NCI-H2171 treated with DMSO at 0.1 percent for 48 hours (cell line): ENCODE data around the gene TEX28.
A peak's percentile ranks its signal among the peaks of the same experiment; 100 is the strongest.
"Not testable (repeated sequence)": the region's sequence is repeated elsewhere in the genome, so short reads cannot be mapped to it uniquely, and the experiment has no call there.

Experiments
- DNase-seq: peaks from one replicate; lab custom pipeline; 2025; lab: John Stamatoyannopoulos, UW

The TEX28 gene

GRCh38 chrX:154310616-154311536, 16.0 kb upstream of the TEX28 start:
- no peak for DNase-seq

DNA sequence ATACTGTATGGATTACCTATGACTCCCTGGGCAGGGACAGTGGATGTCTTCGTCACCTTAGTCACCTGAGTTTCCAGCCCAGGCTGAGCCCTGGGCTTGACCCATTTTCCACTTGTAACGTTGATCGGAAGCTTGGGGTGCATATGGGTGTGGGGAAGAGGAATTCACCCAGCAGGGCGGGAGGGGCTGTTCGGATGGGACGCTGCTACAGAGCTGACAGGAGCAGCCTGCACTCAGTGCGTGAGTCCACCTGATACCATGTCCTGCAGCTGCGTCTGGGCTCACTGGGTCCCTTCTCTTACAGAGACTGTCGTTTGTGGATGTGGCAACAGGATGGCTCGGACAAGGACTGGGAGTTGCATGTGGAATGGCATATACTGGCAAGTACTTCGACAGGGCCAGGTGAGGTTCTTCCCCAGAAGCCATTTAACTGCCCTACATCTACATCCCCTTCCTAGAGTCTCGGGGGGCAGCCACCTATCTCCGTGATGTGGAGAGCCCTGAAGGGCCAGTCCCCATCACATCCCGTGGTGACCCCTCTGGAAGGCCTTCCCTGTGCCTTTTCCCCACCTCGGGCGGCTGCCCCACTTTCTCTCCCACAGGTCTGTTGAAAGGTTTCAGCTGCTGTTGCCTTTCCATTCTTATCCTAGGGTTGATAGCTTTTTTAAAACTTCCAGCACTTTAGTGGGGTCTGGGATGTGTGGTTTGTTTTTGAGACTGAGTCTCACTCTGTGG, 14.3 kb upstream of the TEX28 start:
- no peak for DNase-seq

DNA sequence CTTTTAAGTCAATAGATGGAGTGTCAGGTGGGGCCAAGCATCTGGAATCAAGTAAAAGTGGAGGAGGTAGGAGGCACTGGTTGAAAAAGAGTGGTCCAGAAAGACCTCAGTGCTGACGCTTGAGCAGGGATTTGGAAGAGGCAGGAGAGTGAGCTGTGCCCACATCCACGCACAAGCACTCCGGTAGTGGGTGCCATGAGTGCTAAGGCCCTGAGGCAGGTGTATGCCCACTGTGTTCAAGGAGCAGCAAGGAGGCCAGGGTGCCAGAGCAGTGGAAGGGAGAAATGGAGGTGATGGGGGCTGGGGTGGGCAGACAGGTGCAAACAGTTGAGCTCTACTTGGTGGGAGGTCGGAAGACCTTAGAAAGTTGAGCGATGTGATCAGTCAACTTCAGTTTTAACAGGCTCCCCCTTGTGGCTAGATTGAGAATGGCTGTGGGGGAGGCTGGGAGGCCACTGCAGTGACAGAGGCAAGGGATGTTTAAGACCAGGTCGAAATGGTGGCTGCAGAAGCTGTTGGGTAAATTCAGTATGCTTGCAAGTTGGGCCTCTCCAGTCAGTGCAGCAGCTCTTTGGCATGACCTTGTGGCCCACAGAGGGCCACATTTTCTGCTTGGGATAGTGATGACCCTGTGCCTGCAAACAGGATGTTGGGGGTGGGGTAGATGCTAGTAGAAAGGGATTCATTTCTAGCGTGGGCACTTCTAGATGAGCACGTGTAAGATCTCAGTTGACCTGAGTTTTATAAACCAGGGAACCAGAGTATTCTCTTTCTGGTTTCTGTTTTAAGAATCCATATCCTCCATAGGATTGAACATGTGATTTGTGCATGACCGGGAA, 13.4 kb upstream of the TEX28 start:
- peak; percentile 20 for DNase-seq

- DNase-seq: no peak
These were observed 12.3 kb upstream of the TEX28 start for GRCh38 chrX:154307202-154307601.

DNA sequence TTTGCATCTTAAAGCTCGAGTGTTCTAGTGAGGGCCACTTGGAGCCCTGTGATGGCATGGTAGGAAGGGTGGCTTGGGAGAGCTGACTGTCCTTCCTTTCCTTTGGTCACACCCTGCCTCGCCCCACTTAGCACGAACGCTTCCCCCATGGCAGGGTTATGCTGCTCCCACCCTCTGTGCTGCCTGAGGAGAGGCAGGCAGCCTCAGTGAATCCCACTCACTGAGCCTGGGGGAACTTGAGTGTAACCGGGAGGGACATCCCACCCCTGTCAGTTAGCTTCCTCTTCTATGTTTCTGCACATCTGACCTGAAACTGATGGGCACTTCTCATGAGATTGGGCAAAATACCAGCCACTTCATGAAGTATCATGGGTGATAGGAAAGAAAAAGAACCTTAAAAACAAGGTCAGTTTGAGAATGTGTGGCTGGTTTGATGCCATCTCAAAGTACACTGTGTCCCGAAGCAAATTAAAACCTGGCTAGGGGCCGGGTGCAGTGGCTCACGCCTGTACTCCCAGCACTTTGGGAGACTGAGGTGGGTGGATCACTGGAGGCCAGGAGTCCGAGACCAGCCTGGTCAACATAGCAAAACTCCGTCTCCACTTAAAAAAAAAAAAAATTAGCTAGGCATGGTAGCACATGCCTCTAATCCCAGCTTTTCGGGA, 10.7 kb upstream of the TEX28 start:
- no peak for DNase-seq

DNA sequence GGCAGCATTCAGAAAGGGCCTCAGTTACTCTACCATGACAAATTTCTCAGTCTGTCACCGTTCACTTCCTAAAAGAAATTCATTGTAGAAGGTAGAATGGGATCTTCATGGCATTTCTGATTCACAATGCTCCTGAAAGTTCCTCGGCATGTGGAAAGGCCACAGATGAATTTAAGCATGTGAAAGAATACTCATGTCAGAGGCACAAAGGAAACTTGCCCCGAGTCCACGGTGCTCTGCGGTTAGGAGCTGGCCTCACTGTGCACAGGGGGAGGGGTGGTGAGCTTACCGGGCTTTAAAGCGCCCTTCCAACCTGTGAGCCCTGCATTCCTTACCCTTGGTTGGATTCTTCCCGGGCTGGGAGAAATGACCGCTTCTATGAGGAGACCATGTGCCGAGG, 9.9 kb upstream of the TEX28 start:
- DNase-seq: no peak

DNA sequence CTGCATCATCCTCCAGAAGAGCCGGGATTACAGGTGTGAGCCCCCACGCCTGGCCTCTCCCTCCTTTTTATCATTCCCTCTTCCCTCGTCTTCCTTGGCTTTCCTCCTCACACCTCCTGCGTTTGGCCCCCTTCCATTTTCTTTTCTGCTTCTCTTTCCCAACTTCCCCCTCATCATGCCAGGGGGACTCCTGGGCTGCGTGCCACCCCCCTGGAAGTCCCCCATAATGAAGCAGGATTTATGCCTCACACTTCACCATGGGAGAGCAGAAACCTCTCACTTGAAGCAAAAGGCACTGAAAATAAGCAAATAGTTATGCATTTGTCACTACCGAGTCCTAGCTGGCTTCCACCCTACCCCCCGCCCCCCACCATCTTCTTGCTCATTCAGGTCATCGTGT, 8.6 kb upstream of the TEX28 start:
- DNase-seq: no peak

DNA sequence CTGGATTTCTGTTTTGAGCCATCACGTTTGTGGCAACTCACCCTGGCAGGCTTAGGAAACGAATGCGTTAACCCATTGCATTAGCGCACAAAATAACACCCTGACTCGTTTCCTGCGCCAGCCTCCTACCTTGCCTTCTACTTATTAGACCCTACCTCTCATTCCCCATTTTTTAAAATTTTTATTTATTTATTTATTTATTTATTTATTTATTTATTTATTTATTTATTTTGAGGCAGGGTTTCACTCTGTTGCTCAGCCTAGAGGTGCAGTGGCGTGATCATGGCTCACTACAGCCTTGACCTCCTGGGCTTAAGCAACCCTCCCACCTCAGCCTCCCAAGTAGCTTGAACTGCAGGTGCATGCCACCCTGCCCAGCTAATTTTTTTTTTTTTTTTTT, 8.1 kb upstream of the TEX28 start:
- DNase-seq: not testable (repeated sequence)

GRCh38 chrX:154300816-154301215, 5.9 kb upstream of the TEX28 start:
- DNase-seq: no peak

DNA sequence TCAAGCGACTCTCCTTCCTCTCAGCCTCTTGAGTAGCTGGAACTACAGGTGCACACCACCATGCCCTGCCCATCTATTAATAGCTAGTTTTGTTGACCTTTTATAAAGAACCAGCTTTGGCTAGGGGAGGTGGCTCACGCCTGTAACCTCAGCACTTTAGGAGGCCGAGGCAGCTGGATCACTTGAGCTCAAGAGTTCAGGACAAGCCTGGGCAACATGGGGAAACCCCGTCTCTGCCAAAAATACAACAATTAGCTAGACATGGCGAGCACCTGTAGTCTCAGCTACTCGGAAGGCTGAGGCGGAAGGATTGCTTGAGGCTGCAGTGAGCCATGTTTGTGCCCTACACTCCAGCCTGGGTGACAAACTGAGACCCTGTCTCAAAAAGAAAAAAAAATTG, 3.4 kb upstream of the TEX28 start:
- DNase-seq: peak; percentile 62

GRCh38 chrX:154296731-154297130, 1.8 kb upstream of the TEX28 start:
- DNase-seq: no peak

DNA sequence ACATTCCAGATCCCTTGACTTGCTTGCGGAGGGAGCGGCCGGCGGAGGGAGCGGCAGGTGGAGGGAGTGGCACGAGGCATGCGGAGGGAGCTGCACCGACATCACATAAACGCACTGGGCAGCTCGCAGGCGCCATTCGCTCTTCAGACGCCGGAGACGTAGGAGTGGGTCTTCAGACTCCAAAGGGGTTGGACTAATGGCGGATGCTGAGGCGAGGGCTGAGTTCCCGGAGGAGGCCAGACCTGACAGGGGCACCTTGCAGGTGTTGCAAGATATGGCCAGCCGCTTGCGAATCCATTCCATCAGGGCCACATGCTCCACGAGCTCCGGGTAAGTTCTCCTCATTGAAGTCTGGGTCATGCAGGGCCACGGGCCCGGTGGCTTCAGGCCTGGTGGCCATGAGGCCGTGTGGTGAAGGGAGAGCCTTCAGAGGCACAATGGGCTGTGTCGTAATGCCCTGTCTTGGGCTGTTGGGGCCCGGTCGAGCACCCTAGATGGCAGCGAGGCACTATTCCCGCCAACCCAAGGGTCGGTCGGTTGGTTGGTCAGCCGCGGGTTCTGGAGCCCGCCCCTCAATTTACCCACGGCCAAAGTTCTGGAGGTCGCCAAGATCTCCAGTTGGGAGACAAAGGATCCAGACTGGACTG, 863 bp upstream of the TEX28 start, which contains the start of gene TKTL1:
Gene TKTL1, plus strand, starts transcription at position 132 of the 647 bp plus-strand sequence. Its CDS starts 65 bp downstream, at position 197.
- DNase-seq: no peak

DNA sequence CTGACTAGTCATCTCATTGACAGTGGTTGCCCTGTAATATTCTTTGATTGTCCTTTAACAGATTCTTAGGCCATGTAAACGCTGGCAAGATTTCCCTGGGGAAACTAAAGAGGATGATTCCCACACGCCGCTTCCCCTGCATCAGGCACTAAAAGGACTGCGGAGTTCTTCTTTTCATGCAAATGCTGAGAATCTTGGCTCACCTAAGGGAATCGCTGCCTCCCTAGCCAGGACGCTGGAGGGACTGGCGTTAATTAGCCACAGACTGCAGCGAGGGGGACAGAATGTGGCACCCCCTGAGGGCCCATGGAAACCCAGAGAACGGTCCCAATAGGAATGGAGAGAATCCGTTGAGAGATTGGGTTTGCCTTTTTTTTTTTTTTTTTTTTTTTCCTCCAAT, 8.5 kb downstream of the TEX28 start:
- DNase-seq: not testable (repeated sequence)

- not testable (repeated sequence) for DNase-seq
These were observed 10.2 kb downstream of the TEX28 start for GRCh38 chrX:154284489-154285338.

- not testable (repeated sequence) for DNase-seq
These were observed 25.7 kb downstream of the TEX28 start for GRCh38 chrX:154269245-154269644.

GRCh38 chrX:154263072-154263471, 31.9 kb downstream of the TEX28 start:
- DNase-seq: not testable (repeated sequence)

- DNase-seq: not testable (repeated sequence)
These were observed 36.2 kb downstream of the TEX28 start for GRCh38 chrX:154258711-154259110.

GRCh38 chrX:154257282-154257681, 37.6 kb downstream of the TEX28 start, which contains the start of gene OPN1MW3:
Gene OPN1MW3, plus strand, starts transcription at chrX:154257582. Its CDS starts 38 bp downstream, at chrX:154257620.
- DNase-seq: not testable (repeated sequence)

DNA sequence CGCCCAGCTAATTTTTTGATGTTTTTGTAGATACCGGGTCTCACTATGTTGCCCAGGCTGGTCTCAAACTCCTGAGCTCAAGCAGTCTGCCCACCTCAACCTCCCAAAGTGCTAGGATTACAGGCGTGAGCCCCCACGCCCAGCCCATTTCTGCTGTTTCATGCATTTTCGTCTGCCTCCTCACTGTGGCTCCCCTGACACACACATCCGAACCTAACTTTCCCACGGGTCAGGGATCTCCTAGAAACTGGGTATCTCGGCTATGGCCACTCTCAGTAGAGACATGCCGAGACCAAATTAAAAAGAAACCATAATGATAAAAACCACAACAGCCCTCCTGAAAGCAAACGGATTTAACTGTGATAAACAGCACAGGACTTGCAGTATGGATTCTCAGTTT, 46.8 kb downstream of the TEX28 start:
- DNase-seq: not testable (repeated sequence)
